ENCODE measurements around the gene MN1. TPM values are rescaled to one million over a fixed set of nuclear protein-coding genes. Genes with fewer than 3 reads are reported as not detected.

MN1 gene
- total and polyA plus RNA-seq, 7 donors, result under 0.01 to 21.3 (median 6.4) TPM

DNA sequence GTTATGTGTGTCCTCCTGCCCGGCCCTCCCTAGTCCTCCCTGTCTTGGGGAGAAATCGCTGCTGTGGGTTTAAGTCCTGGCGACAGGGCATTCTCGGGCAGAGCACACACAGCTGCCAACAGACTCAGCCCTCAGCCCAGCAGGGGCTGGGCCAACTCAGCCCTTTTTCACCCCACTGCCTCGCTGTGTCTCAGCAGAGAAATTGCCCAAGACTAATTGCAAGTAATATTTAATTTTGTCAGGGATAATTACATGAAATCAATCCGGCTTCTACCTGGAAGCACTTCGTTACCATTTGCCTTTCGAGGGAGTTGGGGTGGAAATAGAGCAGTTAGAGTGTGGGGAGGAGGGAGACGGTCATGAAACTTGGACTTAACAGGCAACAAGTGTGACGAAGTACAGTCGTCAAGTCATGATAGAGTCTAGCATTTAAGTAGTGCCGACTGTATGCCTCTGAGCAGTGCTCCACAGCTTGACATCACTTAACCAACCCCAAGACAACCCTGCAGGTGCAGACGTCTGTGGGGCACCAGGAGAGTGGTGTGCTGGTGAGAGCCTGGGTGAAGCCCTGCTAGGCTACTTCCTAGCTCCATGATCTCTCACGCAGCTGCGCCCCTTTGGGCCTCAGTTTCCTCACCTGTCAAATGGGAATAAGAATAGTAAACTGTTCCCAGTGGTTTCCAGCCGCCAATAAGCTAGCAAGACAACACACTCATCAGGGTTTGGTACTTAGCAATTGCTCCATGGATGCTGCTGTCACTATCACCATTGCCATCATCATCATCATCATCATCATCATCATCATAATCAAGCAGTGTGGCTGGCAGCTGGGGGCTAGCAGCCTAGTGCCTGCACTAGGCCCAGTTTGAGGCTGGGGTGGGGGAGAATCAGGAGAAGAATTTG is 29.2 kb downstream of the MN1 start:
- H3K27ac ChIP-seq, result peak overlapping the region in 1 of 4 donors; percentile 52
- H3K4me3 ChIP-seq, result no peak overlapping the region
- 69 to 87% methylated on average over 16 of the region's 16 CpGs for WGBS, 2 donors
- H3K4me1 ChIP-seq, result peaks cover 0 to 29% (median 10%) of the 10 kb centered on the region in 4 donors
- intact Hi-C loops (cut with DNase I), result no loop called here
- TF ChIP-seq POLR2A (IDR thresholded peaks at IDR 0.05) (no peak), POLR2AphosphoS5 (IDR thresholded peaks at IDR 0.05) (no peak), EP300 (IDR thresholded peaks at IDR 0.05) (no peak)
- no peaks in the 10 kb centered on the region for H3K27me3 ChIP-seq
- H3K36me3 ChIP-seq, result no peaks in the 10 kb centered on the region
- DNase-seq, result no peak
- H3K9me3 ChIP-seq, result no peaks in the 10 kb centered on the region

DNA sequence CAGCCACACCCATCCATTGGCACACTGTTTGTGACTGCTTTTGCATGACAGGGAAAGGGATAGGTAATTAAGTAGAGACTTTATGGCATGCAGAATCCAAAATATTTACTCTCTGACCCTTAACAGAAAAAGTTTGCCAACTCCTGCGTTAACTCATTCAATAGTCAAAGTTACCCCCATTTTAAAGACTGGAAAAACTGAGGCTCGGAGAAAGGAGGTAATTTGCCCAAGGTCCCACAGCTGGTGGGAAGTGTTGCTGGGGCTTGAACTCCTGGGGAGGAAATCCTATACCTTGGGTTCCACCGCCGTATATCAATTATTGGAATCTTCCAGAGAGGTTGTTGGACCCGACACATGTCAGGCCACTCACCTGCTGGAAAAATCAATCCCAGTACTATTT is 29.9 kb downstream of the MN1 start:
- TF ChIP-seq POLR2A (IDR thresholded peaks at IDR 0.05) (no peak), CTCF (IDR thresholded peaks at IDR 0.05) (no peak), EP300 (IDR thresholded peaks at IDR 0.05) (no peak), POLR2AphosphoS5 (IDR thresholded peaks at IDR 0.05) (no peak)
- Histone ChIP-seq H3K27ac (no peak overlapping the region), H3K4me1 (peaks cover 0 to 25% (median 7%) of the 10 kb centered on the region in 4 donors), H3K9me3 (no peaks in the 10 kb centered on the region), H3K36me3 (no peaks in the 10 kb centered on the region), H3K27me3 (no peaks in the 10 kb centered on the region), H3K4me3 (no peak overlapping the region)
- 77 to 90% methylated on average over 5 of the region's 5 CpGs for WGBS, 2 donors
- no peak for DNase-seq
- intact Hi-C loops (cut with DNase I), result no loop called here

- no peak overlapping the region for H3K27ac ChIP-seq
- TF ChIP-seq CTCF (IDR thresholded peaks at IDR 0.05) (no peak), POLR2AphosphoS5 (IDR thresholded peaks at IDR 0.05) (no peak), EP300 (IDR thresholded peaks at IDR 0.05) (no peak), POLR2A (IDR thresholded peaks at IDR 0.05) (no peak)
- H3K27me3 ChIP-seq, result no peaks in the 10 kb centered on the region
- intact Hi-C loops (cut with DNase I), result no loop called here
- no peak for DNase-seq
- H3K4me3 ChIP-seq, result no peak overlapping the region
- H3K36me3 ChIP-seq, result no peaks in the 10 kb centered on the region
- no peaks in the 10 kb centered on the region for H3K9me3 ChIP-seq
- 79 to 82% methylated on average over 3 of the region's 3 CpGs for WGBS, 2 donors
- no peaks in the 10 kb centered on the region for H3K4me1 ChIP-seq
Observed at GRCh38 chr22:27769012-27769411, 32.5 kb downstream of the MN1 start.

GRCh38 chr22:27768027-27768653 is 33.4 kb downstream of the MN1 start:
- Histone ChIP-seq H3K9me3 (no peaks in the 10 kb centered on the region), H3K4me3 (no peak overlapping the region), H3K27me3 (no peaks in the 10 kb centered on the region), H3K27ac (no peak overlapping the region), H3K4me1 (peaks cover 0 to 3% (median 0%) of the 10 kb centered on the region in 4 donors), H3K36me3 (no peaks in the 10 kb centered on the region)
- intact Hi-C loops (cut with DNase I), result no loop called here
- no peak for TF ChIP-seq EP300 (IDR thresholded peaks at IDR 0.05)
- TF ChIP-seq POLR2AphosphoS5 (IDR thresholded peaks at IDR 0.05), result no peak
- no peak for TF ChIP-seq CTCF (IDR thresholded peaks at IDR 0.05)
- 65 to 80% methylated on average over 2 of the region's 2 CpGs for WGBS, 2 donors
- no peak for DNase-seq

DNA sequence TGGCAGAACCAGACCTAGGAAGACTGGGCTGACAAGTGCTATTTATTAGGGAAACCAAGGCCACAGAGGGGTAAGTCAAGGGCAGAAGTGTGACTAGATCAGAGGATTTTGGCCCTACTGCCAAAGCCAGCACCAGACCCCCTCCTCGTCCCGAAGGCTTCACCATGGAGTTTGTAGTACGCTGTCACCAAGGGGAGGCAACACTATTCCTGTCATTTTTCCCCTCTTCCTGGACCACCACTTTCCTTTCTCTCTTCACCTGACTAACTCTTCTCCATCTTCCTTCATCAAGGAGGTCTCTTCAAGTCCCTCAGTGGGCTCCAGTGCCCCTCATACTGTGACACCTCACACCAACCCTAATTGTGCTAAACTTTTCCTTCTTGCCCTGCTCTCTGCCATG is 34.9 kb downstream of the MN1 start:
- DNase-seq, result no peak
- H3K4me1 ChIP-seq, result peaks cover 0 to 8% (median 0%) of the 10 kb centered on the region in 4 donors
- no peaks in the 10 kb centered on the region for H3K27me3 ChIP-seq
- WGBS, 2 donors, result 94 to 95% methylated on average over 3 of the region's 3 CpGs
- intact Hi-C loops (cut with DNase I), result no loop called here
- H3K4me3 ChIP-seq, result no peak overlapping the region
- TF ChIP-seq POLR2AphosphoS5 (IDR thresholded peaks at IDR 0.05), result no peak
- H3K9me3 ChIP-seq, result no peaks in the 10 kb centered on the region
- H3K27ac ChIP-seq, result no peak overlapping the region
- H3K36me3 ChIP-seq, result no peaks in the 10 kb centered on the region

Measured in sigmoid colon (tissue), 7 donors.